Adrenal gland (tissue), 12 donors: ENCODE results near the gene SYT1. TPM values are rescaled to one million over a fixed set of nuclear protein-coding genes. Genes with fewer than 3 reads are reported as not detected.

Source experiments
- DNase-seq, 7 donors: peaks; one replicate each; pipeline ENCODE4 v3.0.0-alpha.2; 2019 to 2020
- H3K27ac ChIP-seq, 5 donors: fragments of 200-600 bp; sonication (generic) in 4 of 5; 1 replicate in 3 of 5; 2 replicates in 2 of 5; pipeline versions ENCODE4 v1.5.1 to v1.8.0; 2016 to 2020; ENCODE audit warnings: mild to moderate bottlenecking in 1 of 5
- H3K27me3 ChIP-seq: fragments of 200-600 bp; 2 replicates; pipeline ENCODE4 v1.8.0; 2021
- H3K36me3 ChIP-seq, 2 donors: fragments of 200-600 bp; replicated peaks in 1 of 2; 1 replicate in 1 of 2; 2 replicates in 1 of 2; pipeline versions ENCODE4 v1.5.1 to v1.8.0; 2018 to 2022
- H3K4me1 ChIP-seq, 2 donors: fragments of 200-600 bp; replicated peaks in 1 of 2; 1 replicate in 1 of 2; 2 replicates in 1 of 2; pipeline versions ENCODE4 v1.5.1 to v1.8.0; 2018 to 2021
- H3K4me3 ChIP-seq, 4 donors: fragments of 200-600 bp; sonication (generic) in 3 of 4; one replicate each; pipeline ENCODE4 v1.5.1; 2016 to 2018
- H3K9me3 ChIP-seq, 3 donors: fragments of 200-600 bp; sonication (generic) in 1 of 3; replicated peaks in 1 of 3; 1 replicate in 2 of 3; 2 replicates in 1 of 3; pipeline versions ENCODE4 v1.5.1 to v1.8.0; 2016 to 2021
- CTCF ChIP-seq, 6 experiments: fragments of 450-650 bp in 4 of 6; fragments of 200-600 bp in 2 of 6; sonication (generic) in 1 of 6; IDR thresholded peaks; 1 replicate in 5 of 6; 2 replicates in 1 of 6; pipeline versions ENCODE4 v1.5.1 to v1.8.0; 2016 to 2021; ENCODE audit warnings: antibody characterized with exemption in 6 of 6, mild to moderate bottlenecking in 2 of 6, moderate library complexity in 1 of 6
- POLR2A ChIP-seq, 2 donors: fragments of 450-650 bp; IDR thresholded peaks; one replicate each; pipeline ENCODE4 v1.6.1; 2017; ENCODE audit warnings: antibody characterized with exemption in 2 of 2, mild to moderate bottlenecking in 2 of 2, moderate library complexity in 1 of 2
- WGBS, 4 donors: extraction: QIAGEN DNeasy Blood & Tissue Kit in 2 of 4; methylation state at CpG; one replicate each; pipeline versions ENCODE4 v1.1.5 to v1.1.7; 2013 to 2017; 5-methylcytosine and 5-hydroxymethylcytosine counted together
- intact Hi-C, 2 donors: fragments of 100-400 bp; cut with DNase I; formaldehyde crosslinking; loops; one replicate each; pipeline versions ENCODE4 v1.14.1 to v1.15.0; 2022 to 2023
- polyA plus RNA-seq, 3 donors: library from polyadenylated mRNA; stranded (reverse); fragments of 200-250 nt in 2 of 3; fragments of 350-450 nt in 1 of 3; fragmentation: Illumina TruSeq in 1 of 3; extraction: RNeasy Lipid Tissue Mini Kit (QIAGEN cat#74804) in 1 of 3; gene quantifications; one replicate each; pipeline ENCODE4 v1.2.3, GENCODE V29; 2013 to 2014
- total RNA-seq, 9 donors: library from RNA; depleted of rRNA in 4 of 9; stranded (reverse); fragments of >200 nt in 4 of 9; fragments of 120-200 nt in 1 of 9; fragmentation: NEBNext Ultra II Directional in 1 of 9; extraction: Animal tissue kit (Norgen Biotek cat#: 25700) in 1 of 9; gene quantifications; one replicate each; pipeline versions ENCODE4 v1.1.0 to v1.2.4, GENCODE V29; 2013 to 2023
- donor health status: healthy with polysubstance abuse.
- donor health status: Bipolar disorder and iron deficiency.
- donor health status: DM: yes; HTN: yes; CAD: no.
- donor health status: DM: no; HTN: no; CAD: no.
- donor health status: DM: no; HTN: no; CAD: no.
- donor health status: DM: yes; HTN: yes; CAD: no.

Gene SYT1
- total and polyA plus RNA-seq, 12 donors: 0.42 to 22.3 (median 4.6) TPM

- Histone ChIP-seq H3K9me3 (no peaks in the 10 kb centered on the region), H3K36me3 (no peaks in the 10 kb centered on the region), H3K27ac (no peak overlapping the region), H3K4me3 (no peak overlapping the region), H3K27me3 (no peaks in the 10 kb centered on the region), H3K4me1 (no peaks in the 10 kb centered on the region)
- no peak for DNase-seq
- intact Hi-C loops: no loop called here
- 54 to 74% (median 62%) methylated on average over 3 of the region's 3 CpGs for WGBS, 4 donors
- no peak for TF ChIP-seq POLR2A (IDR thresholded peaks at IDR 0.05)
- no peak for TF ChIP-seq CTCF (IDR thresholded peaks at IDR 0.05)
Observed at GRCh38 chr12:79194595-79194994, 330.0 kb downstream of the SYT1 start.

GRCh38 chr12:79199166-79199565, 334.6 kb downstream of the SYT1 start:
- H3K9me3 ChIP-seq: no peaks in the 10 kb centered on the region
- no peak overlapping the region for H3K4me3 ChIP-seq
- H3K27me3 ChIP-seq: no peaks in the 10 kb centered on the region
- 39 to 60% (median 45%) methylated on average over 1 of the region's 1 CpG for WGBS, 4 donors
- intact Hi-C loops: no loop called here
- TF ChIP-seq CTCF (IDR thresholded peaks at IDR 0.05): no peak
- TF ChIP-seq POLR2A (IDR thresholded peaks at IDR 0.05): no peak
- H3K36me3 ChIP-seq: no peaks in the 10 kb centered on the region
- no peaks in the 10 kb centered on the region for H3K4me1 ChIP-seq
- DNase-seq: no peak
- H3K27ac ChIP-seq: no peak overlapping the region

GRCh38 chr12:79200176-79200575, 335.6 kb downstream of the SYT1 start:
- intact Hi-C loops: no loop called here
- no peak for TF ChIP-seq POLR2A (IDR thresholded peaks at IDR 0.05)
- TF ChIP-seq CTCF (IDR thresholded peaks at IDR 0.05): no peak
- Histone ChIP-seq H3K27me3 (no peaks in the 10 kb centered on the region), H3K36me3 (no peaks in the 10 kb centered on the region), H3K27ac (no peak overlapping the region), H3K9me3 (no peaks in the 10 kb centered on the region), H3K4me3 (no peak overlapping the region), H3K4me1 (no peaks in the 10 kb centered on the region)
- DNase-seq: no peak
- WGBS, 4 donors: 54 to 69% (median 61%) methylated on average over 2 of the region's 2 CpGs

- no peaks in the 10 kb centered on the region for H3K36me3 ChIP-seq
- H3K9me3 ChIP-seq: no peaks in the 10 kb centered on the region
- 74 to 81% (median 78%) methylated on average over 9 of the region's 9 CpGs for WGBS, 4 donors
- no peak for TF ChIP-seq POLR2A (IDR thresholded peaks at IDR 0.05)
- no peak for TF ChIP-seq CTCF (IDR thresholded peaks at IDR 0.05)
- H3K27ac ChIP-seq: no peak overlapping the region
- no peaks in the 10 kb centered on the region for H3K27me3 ChIP-seq
- intact Hi-C loops: no loop called here
- no peak for DNase-seq
- H3K4me1 ChIP-seq: no peaks in the 10 kb centered on the region
- H3K4me3 ChIP-seq: no peak overlapping the region
Observed at GRCh38 chr12:79203058-79203647, 338.6 kb downstream of the SYT1 start.
